Endothelial cell of umbilical vein (primary cell): Measurements from ENCODE around the gene BABAM2. TPM values are rescaled to one million over a fixed set of nuclear protein-coding genes. Genes with fewer than 3 reads are reported as not detected.
A peak's percentile ranks its signal among the peaks of the same experiment; 100 is the strongest.

Source experiments
- Bru-seq: library from RNA; stranded (reverse); fragments of 400-500 nt; gene quantifications from one replicate; lab custom pipeline; 2021; lab: Mats Ljungman, UMichigan
- BruChase-seq, 2 experiments: library from RNA; stranded (reverse); fragments of 400-500 nt; gene quantifications; one replicate each; lab custom pipeline; 2021; lab: Mats Ljungman, UMichigan
- BruUV-seq: library from RNA; stranded (reverse); fragments of 400-500 nt; replicated peaks from 2 replicates; lab custom pipeline; 2021; lab: Mats Ljungman, UMichigan
- CTCF ChIA-PET: fragments of 300-600, 350-600 bp; sonication (Branson Sonifier 250); formaldehyde crosslinking; loops from one replicate; lab custom pipeline; 2021; ENCODE audit warnings: antibody characterized with exemption, inconsistent platforms; lab: Charles Lee
- POLR2A ChIA-PET: fragments of 300-600, 350-600 bp; sonication (Branson Sonifier 250); formaldehyde crosslinking; loops from one replicate; lab custom pipeline; 2021; ENCODE audit warnings: antibody characterized with exemption, inconsistent platforms; lab: Charles Lee
- DNase-seq: peaks from one replicate; pipeline ENCODE4 v3.0.0-alpha.2; 2011; ENCODE audit warnings: low read depth, low spot score
- FAIRE-seq: peaks from 2 replicates; lab custom pipeline; 2011; peaks lifted over from hg19 to GRCh38; lab: Jason Lieb, UNC
- H2AFZ ChIP-seq: 2 replicates; pipeline ENCODE4 v1.6.0; 2012; ENCODE audit warnings: low read depth, low read length, control low read depth, inconsistent platforms
- H3K27ac ChIP-seq: 2 replicates; pipeline ENCODE4 v1.5.1; 2011; ENCODE audit warnings: low read depth, mild to moderate bottlenecking, control low read depth, low read length, moderate library complexity; ENCODE audit not compliant: insufficient read depth
- H3K27me3 ChIP-seq, 2 experiments: 2 replicates each; pipeline versions ENCODE4 v1.6.0 to v1.6.1; 2011; ENCODE audit warnings: low read length in 2 of 2, mixed read lengths in 1 of 2; ENCODE audit not compliant: control insufficient read depth in 2 of 2, insufficient read depth in 2 of 2
- H3K36me3 ChIP-seq, 2 experiments: 2 replicates in 1 of 2; 3 replicates in 1 of 2; pipeline ENCODE4 v1.5.1; 2011; ENCODE audit warnings: low read length in 2 of 2, mild to moderate bottlenecking in 1 of 2, moderate library complexity in 1 of 2; ENCODE audit not compliant: control insufficient read depth in 2 of 2, insufficient read depth in 2 of 2; ENCODE audit errors: extremely low read depth in 1 of 2
- H3K4me1 ChIP-seq: 3 replicates; pipeline ENCODE4 v1.5.1; 2011; ENCODE audit warnings: mild to moderate bottlenecking, low read length; ENCODE audit not compliant: control insufficient read depth, insufficient read depth; ENCODE audit errors: extremely low read depth
- H3K4me2 ChIP-seq: 2 replicates; pipeline ENCODE4 v1.6.1; 2011; ENCODE audit warnings: low read length, control low read depth, mixed read lengths; ENCODE audit not compliant: insufficient read depth
- H3K4me3 ChIP-seq, 3 experiments: fragments of 200-600 bp in 1 of 3; sonication (generic), shearing (Covaris generic) in 1 of 3; replicated peaks in 1 of 3; 2 replicates each; pipeline ENCODE4 v1.5.1; 2011 to 2016; ENCODE audit warnings: control low read depth in 3 of 3, low read length in 3 of 3, mild to moderate bottlenecking in 2 of 3, inconsistent platforms in 1 of 3, low read depth in 1 of 3, moderate library complexity in 1 of 3; ENCODE audit not compliant: insufficient read depth in 1 of 3
- H3K79me2 ChIP-seq: 2 replicates; pipeline ENCODE4 v1.6.0; 2012; ENCODE audit warnings: low read length, inconsistent platforms; ENCODE audit not compliant: control insufficient read depth, insufficient read depth
- H3K9ac ChIP-seq: replicated peaks from 2 replicates; pipeline ENCODE3; 2011; ENCODE audit warnings: low read length, control low read depth; ENCODE audit not compliant: insufficient read depth; ENCODE audit errors: extremely low read depth
- H3K9me1 ChIP-seq: replicated peaks from 3 replicates; pipeline ENCODE4 v1.6.0; 2011; ENCODE audit warnings: mild to moderate bottlenecking, low read length; ENCODE audit not compliant: control insufficient read depth, insufficient read depth; ENCODE audit errors: extremely low read depth
- H3K9me3 ChIP-seq: replicated peaks from 2 replicates; pipeline ENCODE4 v1.5.1; 2012; ENCODE audit warnings: low read length, inconsistent platforms; ENCODE audit not compliant: control insufficient read depth, insufficient read depth
- H4K20me1 ChIP-seq: replicated peaks from 2 replicates; pipeline ENCODE3; 2011; ENCODE audit warnings: mild to moderate bottlenecking, low read length; ENCODE audit not compliant: control insufficient read depth, insufficient read depth; ENCODE audit errors: extremely low read depth
- EZH2 ChIP-seq: IDR thresholded peaks from 2 replicates; pipeline ENCODE4 v1.6.1; 2012; ENCODE audit warnings: borderline replicate concordance, low read depth, mild to moderate bottlenecking, moderate library complexity, low read length, inconsistent platforms; ENCODE audit not compliant: severe bottlenecking
- POLR2A ChIP-seq: IDR thresholded peaks from 2 replicates; pipeline ENCODE4 v1.6.1; 2012; ENCODE audit warnings: low read depth, mild to moderate bottlenecking, control low read depth, low read length
- POLR2AphosphoS5 ChIP-seq: IDR thresholded peaks from 2 replicates; pipeline ENCODE4 v1.6.1; 2012; ENCODE audit warnings: low read depth, mild to moderate bottlenecking, control low read depth, low read length, moderate library complexity; ENCODE audit not compliant: insufficient read depth
- dilution Hi-C: fragments of 300-500 bp; cut with MboI; formaldehyde crosslinking; loops from one replicate; pipeline ENCODE4 v1.15.0; 2019; ENCODE audit warnings: low sequenced_read_pairs; ENCODE audit not compliant: extremely low pct_ligation_motif_present
- intact Hi-C: fragments of 100-400 bp; cut with micrococcal nuclease; formaldehyde crosslinking; loops from one replicate; pipeline ENCODE4 v1.10.0; 2022
- long read RNA-seq: library from polyadenylated mRNA; stranded (forward); transcript quantifications from one replicate; pipeline ENCODE4 v2.0.0, GENCODE V29; 2021
- polyA minus RNA-seq, 3 experiments: library from RNA; depleted of rRNA, polyadenylated mRNA; stranded (reverse); fragments of >200 nt; gene quantifications; 1 replicate in 1 of 3; 2 replicates in 2 of 3; pipeline ENCODE4 v1.2.3, GENCODE V29; 2011
- polyA plus RNA-seq, 4 experiments: library from polyadenylated mRNA; depleted of rRNA in 3 of 4; stranded (reverse) in 3 of 4; unstranded in 1 of 4; fragments of >200 nt; gene quantifications; 2 replicates each; pipeline versions ENCODE4 v1.2.1 to v1.2.3, GENCODE V29; 2011 to 2012; ENCODE audit warnings: missing spikeins in 1 of 4
- total RNA-seq: library from RNA; stranded (reverse); gene quantifications from 2 replicates; pipeline ENCODE4 v1.2.3, GENCODE V29; 2021
- TF ChIP-seq, protein P1 (sequence below): IDR thresholded peaks from 2 replicates; pipeline ENCODE4 v1.6.1; 2011; ENCODE audit not compliant: insufficient read depth, insufficient read length
- TF ChIP-seq, protein P2 (sequence below), 2 donors: IDR thresholded peaks; 1 replicate in 1 of 2; 2 replicates in 1 of 2; pipeline ENCODE4 v1.5.1; 2011; ENCODE audit warnings: low read length in 2 of 2, mild to moderate bottlenecking in 2 of 2, moderate library complexity in 2 of 2, control low read depth in 1 of 2, inconsistent platforms in 1 of 2, low read depth in 1 of 2; ENCODE audit not compliant: insufficient read depth in 1 of 2; ENCODE audit errors: extremely low read depth in 1 of 2

Gene BABAM2
- total RNA-seq (26.9 and 27.6 TPM in 2 replicates), polyA plus RNA-seq (19.5 and 19.9 TPM in 2 replicates), polyA minus RNA-seq (24.4 and 28.1 TPM in 2 replicates), Bru-seq, nascent RNA (percentile 67 among the genes with signal in this experiment), BruChase-seq, experiment 1, labeled RNA remaining after a 6-hour chase (percentile 51 among the genes with signal in this experiment), BruChase-seq, experiment 2, labeled RNA remaining after a 2-hour chase (percentile 54 among the genes with signal in this experiment)
- polyA plus RNA-seq (2011; cell fraction: cytosol; rRNA removed): 25.2 and 25.8 TPM in 2 replicates
- polyA plus RNA-seq (2011; cell fraction: nucleus; rRNA removed): 17.6 and 25.9 TPM in 2 replicates
- 29.0 and 29.7 TPM in 2 replicates for polyA plus RNA-seq (2012)
- polyA minus RNA-seq (2011; cell fraction: cytosol; rRNA and poly(A)+ RNA removed): 19.0 TPM
- 95.1 and 121 TPM in 2 replicates for polyA minus RNA-seq (2011; cell fraction: nucleus; rRNA and poly(A)+ RNA removed)
- long read RNA-seq, transcript BABAM2-202 (13 exons, 1,852 nt): minor isoform, 5 of 87 reads
- long read RNA-seq, transcript BABAM2-204 (12 exons, 1,657 nt): major isoform, 53 of 87 reads
- long read RNA-seq, partial matches to known transcripts: 4 of 87 reads
- long read RNA-seq, other reads (novel, unspliced or antisense): 17 of 87 reads

DNA sequence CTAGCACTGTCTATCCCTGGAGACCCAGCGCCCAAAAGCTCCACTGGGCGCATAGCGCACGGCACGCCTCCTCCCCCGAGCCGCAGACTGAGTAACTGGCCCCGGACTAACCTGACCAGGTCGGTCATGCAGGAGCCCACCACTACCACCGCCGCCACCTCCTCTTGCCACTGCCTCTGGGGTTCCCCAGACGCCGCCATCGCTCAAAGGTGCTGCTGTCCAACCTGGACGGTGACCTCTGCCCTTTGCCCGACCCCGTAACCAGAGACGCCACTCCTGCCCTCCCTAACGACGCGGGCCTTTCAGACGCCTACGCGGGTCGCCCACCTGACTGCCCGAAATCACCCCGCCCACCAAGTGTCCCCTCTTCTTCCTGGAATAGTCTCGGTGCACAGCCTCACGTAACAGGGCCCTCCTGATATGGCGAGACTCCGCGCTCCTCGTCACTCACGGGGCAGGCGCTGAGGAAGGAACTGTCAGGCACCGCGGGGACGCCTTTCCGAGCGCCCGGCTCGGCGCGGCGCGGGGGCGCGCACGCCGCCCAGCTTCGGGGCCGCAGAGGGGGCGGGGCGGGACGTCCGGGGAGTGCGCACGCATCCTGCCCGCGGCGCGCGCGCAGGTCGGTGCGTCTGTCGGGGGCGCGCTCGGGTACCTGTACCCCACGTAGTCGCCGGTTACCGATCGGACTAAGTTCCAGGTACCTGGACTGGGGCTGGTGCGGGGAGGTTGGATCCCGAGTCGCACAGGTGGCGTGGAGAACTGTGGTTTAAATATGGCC lies at the start of gene BABAM2, which contains the start of gene RBKS:
TSS of gene BABAM2 (plus strand) at position 584 of the 778 bp plus-strand sequence. CDS start 3,828 bp downstream, outside the sequence.
TSS of gene RBKS (minus strand) at position 242 of the 778 bp plus-strand sequence. CDS start at position 200, 42 bp downstream.
- peak within 1 kb of the TSS; percentile 69 for H2AFZ ChIP-seq
- POLR2A ChIA-PET: interaction anchor here (0.9 to 1.2 kb wide), 4 partner anchors 64 to 190 kb away, joined by 3 to 4 read pairs (median 3); no protein-coding TSS in a partner anchor
- no peaks in the 10 kb centered on the region for H4K20me1 ChIP-seq
- intact Hi-C loops: loop anchor here (1.0 to 10.0 kb wide), 9 partner anchors 30 to 502 kb away; partner anchors contain the start of genes FOSL2 and MRPL33
- peak; percentile 62 for TF ChIP-seq POLR2A
- TF ChIP-seq, protein P1, sequence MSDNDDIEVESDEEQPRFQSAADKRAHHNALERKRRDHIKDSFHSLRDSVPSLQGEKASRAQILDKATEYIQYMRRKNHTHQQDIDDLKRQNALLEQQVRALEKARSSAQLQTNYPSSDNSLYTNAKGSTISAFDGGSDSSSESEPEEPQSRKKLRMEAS: no peak
- TF ChIP-seq, protein P2, sequence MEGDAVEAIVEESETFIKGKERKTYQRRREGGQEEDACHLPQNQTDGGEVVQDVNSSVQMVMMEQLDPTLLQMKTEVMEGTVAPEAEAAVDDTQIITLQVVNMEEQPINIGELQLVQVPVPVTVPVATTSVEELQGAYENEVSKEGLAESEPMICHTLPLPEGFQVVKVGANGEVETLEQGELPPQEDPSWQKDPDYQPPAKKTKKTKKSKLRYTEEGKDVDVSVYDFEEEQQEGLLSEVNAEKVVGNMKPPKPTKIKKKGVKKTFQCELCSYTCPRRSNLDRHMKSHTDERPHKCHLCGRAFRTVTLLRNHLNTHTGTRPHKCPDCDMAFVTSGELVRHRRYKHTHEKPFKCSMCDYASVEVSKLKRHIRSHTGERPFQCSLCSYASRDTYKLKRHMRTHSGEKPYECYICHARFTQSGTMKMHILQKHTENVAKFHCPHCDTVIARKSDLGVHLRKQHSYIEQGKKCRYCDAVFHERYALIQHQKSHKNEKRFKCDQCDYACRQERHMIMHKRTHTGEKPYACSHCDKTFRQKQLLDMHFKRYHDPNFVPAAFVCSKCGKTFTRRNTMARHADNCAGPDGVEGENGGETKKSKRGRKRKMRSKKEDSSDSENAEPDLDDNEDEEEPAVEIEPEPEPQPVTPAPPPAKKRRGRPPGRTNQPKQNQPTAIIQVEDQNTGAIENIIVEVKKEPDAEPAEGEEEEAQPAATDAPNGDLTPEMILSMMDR (IDR thresholded peaks at IDR 0.05; ENCODE audit: extremely low read depth in 1 of 2, insufficient read depth in 1 of 2, low read depth in 1 of 2, low read length in 2 of 2): no peak
- TF ChIP-seq EZH2: no peak
- TF ChIP-seq POLR2AphosphoS5: peak; percentile 87
- CTCF ChIA-PET: interaction anchor here (1.4 to 1.8 kb wide), 2 partner anchors 136 to 187 kb away, joined by 6 to 7 read pairs; no protein-coding TSS in a partner anchor
- dilution Hi-C loops: no loop called here
- H3K9ac ChIP-seq: peak within 1 kb of the TSS; percentile 95
- H3K4me3 ChIP-seq: peak within 1 kb of the TSS; percentile 26 to 71 (median 55)
- H3K27me3 ChIP-seq: no peaks in the 10 kb centered on the region
- no peaks in the 10 kb centered on the region for H3K79me2 ChIP-seq
- peak; percentile 86 for DNase-seq
- peak; percentile 67 for FAIRE-seq
- TSS peak; percentile 66 for BruUV-seq
- no peaks in the 10 kb centered on the region for H3K36me3 ChIP-seq
- no peaks in the 10 kb centered on the region for H3K9me3 ChIP-seq
- peak within 1 kb of the TSS; percentile 77 for H3K4me2 ChIP-seq
- peaks cover 18% of the 10 kb centered on the region for H3K4me1 ChIP-seq
- peak within 1 kb of the TSS; percentile 88 for H3K27ac ChIP-seq
- H3K9me1 ChIP-seq: no peaks in the 10 kb centered on the region
